ENCODE results near the gene PRPF19. TPM values are rescaled to one million over a fixed set of nuclear protein-coding genes. Genes with fewer than 3 reads are reported as not detected.

PRPF19 gene
- polyA plus RNA-seq (ENCODE audit: insufficient read length in 4 of 4) = 100 to 1,000 TPM in 3 of 4 donors, 10 to 100 TPM in 1; 89.2 to 130 (median 118) TPM

GRCh38 chr11:60906132-60906972, at the start of gene PRPF19:
TSS of gene PRPF19 (minus strand) at chr11:60906585. CDS start at chr11:60906382, 203 bp downstream.
- DNase-seq (ENCODE audit: low read depth in 4 of 4, low spot score in 3 of 4) = peak; percentile 90 to 97 (median 96)

DNA sequence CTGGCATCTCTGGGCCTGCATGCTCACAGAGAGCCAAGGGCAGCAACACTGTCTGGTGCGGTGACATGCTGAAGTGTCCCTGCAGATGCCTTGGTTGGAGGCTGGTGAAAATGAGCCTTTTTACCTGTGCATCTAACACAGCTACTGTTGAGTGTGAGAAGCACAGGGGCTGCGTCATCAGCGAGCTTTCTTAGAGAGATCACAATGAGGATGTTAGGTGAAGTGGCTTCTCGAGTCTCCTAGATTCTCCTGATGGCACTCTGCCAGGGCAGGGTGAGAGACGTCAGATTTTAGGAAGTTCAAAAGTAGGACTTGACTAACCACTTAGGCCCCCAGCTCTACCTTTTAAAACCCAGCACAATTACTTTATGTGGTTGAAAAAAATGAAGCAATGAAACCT, 49.2 kb upstream of the PRPF19 start:
- DNase-seq (ENCODE audit: low read depth in 4 of 4, low spot score in 3 of 4) = no peak

- no peak for DNase-seq (ENCODE audit: low read depth in 4 of 4, low spot score in 3 of 4)
Measured at GRCh38 chr11:60954421-60954820, 48.0 kb upstream of the PRPF19 start.

DNA sequence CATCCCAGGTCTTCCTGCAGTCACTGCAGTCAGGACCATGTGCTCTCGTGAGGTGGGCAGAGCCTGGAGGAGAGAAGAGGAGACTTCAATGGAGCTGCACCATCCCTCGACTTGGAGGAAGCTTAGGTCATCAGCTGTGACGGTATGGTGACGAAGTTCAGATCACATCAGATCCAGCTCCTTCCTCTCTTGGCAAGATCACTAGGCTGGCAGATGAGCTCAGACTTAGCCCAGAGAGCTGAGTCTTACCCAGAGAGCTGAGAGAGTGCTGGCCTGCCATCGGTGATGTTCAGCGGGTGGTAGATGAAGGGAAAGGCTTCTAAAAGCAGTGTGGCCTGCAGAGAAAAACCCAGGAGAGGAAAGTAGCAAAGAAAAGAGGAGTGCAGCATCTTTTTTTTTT, 47.4 kb upstream of the PRPF19 start:
- DNase-seq (ENCODE audit: low read depth in 4 of 4, low spot score in 3 of 4) = no peak

- no peak for DNase-seq (ENCODE audit: low read depth in 4 of 4, low spot score in 3 of 4)
Measured at GRCh38 chr11:60952742-60953170, 46.4 kb upstream of the PRPF19 start.

GRCh38 chr11:60951904-60952741, 45.7 kb upstream of the PRPF19 start, which contains the start of gene SLC15A3:
TSS of gene SLC15A3 (minus strand) at chr11:60952176. CDS start at chr11:60951551, 625 bp downstream.
- peak in 1 of 4 donors; percentile 30 for DNase-seq (ENCODE audit: low read depth in 4 of 4, low spot score in 3 of 4)

DNA sequence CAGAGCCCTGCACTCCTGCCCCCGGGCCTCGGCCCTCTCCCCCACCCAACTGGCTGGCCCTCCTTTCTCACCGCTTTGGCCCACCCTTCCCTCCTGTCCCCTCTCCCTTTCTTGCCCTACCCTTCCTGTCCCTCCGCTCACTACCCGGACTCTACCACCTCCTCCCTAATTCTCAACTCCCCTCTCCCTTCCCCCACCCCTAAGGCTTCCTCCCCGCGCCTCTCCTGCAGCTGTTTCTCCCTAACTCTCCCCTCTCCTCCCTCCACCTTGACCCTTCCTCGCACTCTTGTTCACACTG, 45.2 kb upstream of the PRPF19 start:
- no peak for DNase-seq (ENCODE audit: low read depth in 4 of 4, low spot score in 3 of 4)

DNA sequence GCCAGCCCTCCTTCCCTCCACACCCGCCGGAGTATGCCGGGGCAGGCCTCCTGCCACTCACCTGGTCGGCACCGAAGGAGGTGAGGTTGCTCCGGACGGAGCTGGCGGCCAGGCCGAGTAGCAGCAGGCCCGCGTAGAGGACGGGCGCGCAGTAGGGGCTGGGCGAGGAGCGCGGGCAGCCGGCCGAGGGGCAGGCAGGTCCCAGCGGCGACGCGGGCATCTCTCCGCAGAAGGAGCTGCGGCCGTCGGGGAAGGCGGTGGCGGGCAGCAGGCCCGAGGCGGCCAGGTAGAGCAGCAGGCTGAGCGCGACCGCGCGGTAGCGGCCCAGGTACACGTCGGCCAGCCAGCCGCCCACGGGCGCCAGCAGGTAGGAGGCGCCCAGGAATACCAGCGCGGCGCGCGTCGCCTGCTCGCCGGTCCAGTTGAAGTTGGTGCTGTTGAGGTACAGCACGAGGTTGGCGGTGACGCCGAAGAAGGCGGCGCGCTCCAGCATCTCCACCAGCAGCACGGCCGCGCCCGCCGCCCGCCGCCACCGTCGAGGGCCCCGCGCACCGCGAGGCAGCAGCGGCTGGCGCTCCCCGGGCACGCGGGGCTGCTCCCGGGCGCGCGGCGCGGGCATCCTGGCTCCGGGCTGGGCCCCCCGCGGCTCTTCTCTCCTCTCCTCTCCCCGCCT, 44.7 kb upstream of the PRPF19 start:
- DNase-seq (ENCODE audit: low read depth in 4 of 4, low spot score in 3 of 4) = no peak

- no peak for DNase-seq (ENCODE audit: low read depth in 4 of 4, low spot score in 3 of 4)
Measured at GRCh38 chr11:60950024-60950423, 43.6 kb upstream of the PRPF19 start.

- no peak for DNase-seq (ENCODE audit: low read depth in 4 of 4, low spot score in 3 of 4)
Measured at GRCh38 chr11:60948250-60948649, 41.9 kb upstream of the PRPF19 start.

DNA sequence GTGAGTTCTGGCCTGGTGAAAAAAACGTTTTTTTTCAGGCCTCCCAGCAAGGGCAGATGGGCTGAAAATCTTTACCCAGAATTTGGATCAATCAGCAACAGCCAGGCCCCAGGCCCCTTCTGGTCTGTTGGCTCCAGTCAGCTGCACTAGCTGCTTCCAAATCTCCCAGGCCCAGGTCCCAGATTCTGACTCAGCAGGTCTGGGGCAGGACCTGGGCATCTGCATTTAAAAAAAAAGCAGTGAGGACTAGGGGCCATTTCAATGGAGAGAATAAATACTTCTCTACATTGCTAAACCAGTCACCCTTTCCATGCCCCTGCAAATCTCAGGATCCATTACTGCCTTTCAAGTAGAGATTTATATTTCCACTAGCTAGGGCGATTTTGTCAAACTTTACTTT, 41.3 kb upstream of the PRPF19 start:
- DNase-seq (ENCODE audit: low read depth in 4 of 4, low spot score in 3 of 4) = no peak

- no peak for DNase-seq (ENCODE audit: low read depth in 4 of 4, low spot score in 3 of 4)
Measured at GRCh38 chr11:60946601-60947264, 40.3 kb upstream of the PRPF19 start.

DNA sequence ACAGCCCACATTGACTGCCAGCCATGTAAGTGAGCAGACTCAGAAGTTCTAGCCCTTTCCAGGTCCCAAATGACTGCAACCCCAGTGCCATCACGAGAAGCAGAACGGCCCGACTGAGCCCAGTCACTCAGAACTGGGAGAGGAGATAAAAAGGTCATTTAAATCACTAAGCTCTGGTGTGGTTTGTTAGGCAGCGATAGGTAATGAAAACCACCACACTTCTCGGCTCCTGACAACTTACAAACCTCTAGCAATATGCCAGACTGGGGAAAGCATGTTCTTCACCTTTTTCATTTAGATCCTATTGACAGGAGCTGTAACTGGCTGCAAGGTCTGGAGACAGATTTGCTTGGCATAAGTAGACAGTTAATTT, 38.9 kb upstream of the PRPF19 start:
- DNase-seq (ENCODE audit: low read depth in 4 of 4, low spot score in 3 of 4) = no peak

GRCh38 chr11:60944490-60945294, 38.3 kb upstream of the PRPF19 start:
- no peak for DNase-seq (ENCODE audit: low read depth in 4 of 4, low spot score in 3 of 4)

DNA sequence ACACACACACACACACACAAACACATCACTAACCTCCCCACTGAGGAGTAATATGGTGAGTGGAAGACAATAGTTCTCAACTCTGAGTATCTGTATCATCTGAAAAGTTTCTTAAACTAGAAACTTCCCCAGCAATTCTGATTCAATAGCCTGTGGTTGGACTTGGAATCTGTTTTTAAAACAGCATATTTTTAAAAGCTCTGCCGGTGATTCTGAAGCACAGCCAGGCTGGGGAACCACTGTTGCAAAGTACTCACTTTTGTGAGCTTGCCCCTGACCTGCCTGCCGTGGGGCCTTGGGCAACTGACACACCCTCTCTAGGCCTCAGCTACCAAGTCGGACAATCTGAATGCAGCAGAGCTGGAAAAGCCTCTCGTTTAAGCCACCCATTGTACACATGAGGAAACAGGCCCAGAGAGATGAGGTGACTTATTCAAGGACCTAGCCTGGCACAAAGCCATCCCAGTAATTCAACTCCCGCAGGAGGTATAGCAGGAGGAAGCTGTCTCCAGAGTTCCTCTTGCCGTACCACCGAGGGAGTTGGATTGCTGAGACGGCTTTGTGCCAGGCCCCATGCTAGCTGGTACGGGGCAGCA, 36.7 kb upstream of the PRPF19 start:
- DNase-seq (ENCODE audit: low read depth in 4 of 4, low spot score in 3 of 4) = no peak

GRCh38 chr11:60942219-60942618, 35.8 kb upstream of the PRPF19 start:
- no peak for DNase-seq (ENCODE audit: low read depth in 4 of 4, low spot score in 3 of 4)

- no peak for DNase-seq (ENCODE audit: low read depth in 4 of 4, low spot score in 3 of 4)
Measured at GRCh38 chr11:60941371-60942119, 35.2 kb upstream of the PRPF19 start.

DNA sequence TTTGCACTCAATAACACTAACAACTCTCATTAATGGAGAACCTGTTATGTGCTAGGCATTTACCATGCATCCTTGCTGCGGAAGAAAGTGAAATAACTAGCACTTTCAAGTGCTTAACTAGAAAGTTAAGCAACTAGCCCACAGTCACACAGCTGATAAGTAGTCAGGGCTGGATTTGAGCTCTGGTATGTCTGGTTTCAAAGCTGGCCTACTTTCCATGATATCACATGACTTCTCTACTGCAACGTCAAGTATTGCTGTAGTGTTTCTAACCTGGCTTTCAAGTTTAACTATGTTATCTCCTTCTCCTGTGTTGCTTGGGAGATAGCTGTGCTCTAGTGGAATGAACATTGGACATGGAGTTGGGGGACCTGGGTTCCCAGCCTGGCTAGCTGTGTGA, 33.5 kb upstream of the PRPF19 start:
- no peak for DNase-seq (ENCODE audit: low read depth in 4 of 4, low spot score in 3 of 4)

DNA sequence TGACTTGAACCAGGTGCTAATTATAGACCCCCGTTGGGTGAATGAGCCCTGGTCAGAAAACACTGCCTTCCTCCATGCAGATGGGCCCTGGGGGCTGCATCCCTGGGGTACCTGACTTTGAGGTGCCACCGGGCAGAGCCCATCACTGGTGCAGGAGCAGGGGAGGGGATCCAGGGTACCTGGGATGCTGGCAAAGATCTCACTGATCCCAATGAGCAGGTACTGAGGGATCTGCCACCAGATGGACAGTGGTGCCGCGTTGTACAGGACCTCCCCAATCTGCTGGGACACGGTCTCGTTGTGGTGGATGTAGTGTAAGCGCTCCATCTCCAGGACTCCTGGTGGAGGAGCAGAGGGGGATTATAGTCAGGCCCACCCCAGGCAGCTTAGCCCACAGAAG, 32.9 kb upstream of the PRPF19 start:
- DNase-seq (ENCODE audit: low read depth in 4 of 4, low spot score in 3 of 4) = no peak

All from left renal pelvis (tissue), 4 donors.